ENCODE data around the gene GIGYF2.
"Not testable (repeated sequence)": the region's sequence is repeated elsewhere in the genome, so short reads cannot be mapped to it uniquely, and the experiment has no call there.

GIGYF2 gene

DNA sequence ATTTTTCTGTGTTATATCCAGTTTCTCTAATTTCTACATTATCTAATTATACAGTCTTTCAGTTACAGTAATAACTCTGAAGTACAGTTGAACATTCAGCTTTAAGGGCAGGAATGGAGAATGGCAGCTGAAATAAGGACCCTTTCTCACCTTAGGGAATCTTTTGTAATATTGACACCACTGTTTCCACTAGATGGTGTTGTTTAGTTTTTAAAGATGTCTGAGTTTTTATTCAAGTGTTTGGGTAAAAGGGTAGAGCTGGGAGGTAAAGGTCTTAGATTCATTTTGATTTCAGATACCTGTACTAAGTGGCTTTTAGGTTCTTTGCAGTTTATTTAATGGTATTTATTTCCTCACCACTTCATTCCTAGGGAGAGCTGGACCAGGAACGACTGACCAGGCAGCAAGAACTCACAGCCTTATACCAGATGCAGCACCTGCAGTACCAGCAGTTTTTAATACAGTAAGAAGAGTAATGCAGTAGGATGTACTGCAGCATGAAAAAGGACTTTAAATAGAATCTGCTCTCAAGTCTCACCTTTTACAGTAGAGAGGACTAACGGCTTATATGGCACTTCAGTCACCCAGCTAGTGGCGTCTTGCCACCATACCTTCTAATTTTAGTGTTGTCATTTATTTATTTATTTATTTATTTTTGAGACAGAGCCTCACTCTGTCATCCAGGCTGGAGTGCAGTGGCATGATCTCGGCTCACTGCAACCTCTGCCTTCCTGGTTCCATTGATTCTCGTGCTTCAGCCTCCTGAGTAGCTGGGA is 112.4 kb downstream of the GIGYF2 start:
- DNase-seq (ENCODE audit: low spot score) = no peak

DNA sequence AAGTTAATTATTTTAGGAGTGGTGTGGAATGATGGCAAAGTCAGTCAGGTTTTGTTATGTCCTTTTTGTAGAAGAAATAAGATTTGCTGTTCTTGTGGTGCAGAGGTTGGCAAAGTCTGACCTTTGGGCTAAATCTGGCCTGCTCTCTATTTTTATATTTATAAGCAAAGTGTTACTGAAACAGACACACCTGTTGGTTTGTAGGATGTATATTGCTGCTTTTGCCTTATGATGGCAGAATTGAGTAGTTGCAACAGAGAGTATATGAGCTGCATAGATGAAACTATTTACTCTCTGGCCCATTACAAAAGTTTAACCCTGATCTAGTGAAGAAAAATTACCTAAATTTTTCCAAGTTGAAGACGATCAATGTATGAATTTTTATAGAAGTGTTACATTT is 113.3 kb downstream of the GIGYF2 start:
- no peak for DNase-seq (ENCODE audit: low spot score)

DNA sequence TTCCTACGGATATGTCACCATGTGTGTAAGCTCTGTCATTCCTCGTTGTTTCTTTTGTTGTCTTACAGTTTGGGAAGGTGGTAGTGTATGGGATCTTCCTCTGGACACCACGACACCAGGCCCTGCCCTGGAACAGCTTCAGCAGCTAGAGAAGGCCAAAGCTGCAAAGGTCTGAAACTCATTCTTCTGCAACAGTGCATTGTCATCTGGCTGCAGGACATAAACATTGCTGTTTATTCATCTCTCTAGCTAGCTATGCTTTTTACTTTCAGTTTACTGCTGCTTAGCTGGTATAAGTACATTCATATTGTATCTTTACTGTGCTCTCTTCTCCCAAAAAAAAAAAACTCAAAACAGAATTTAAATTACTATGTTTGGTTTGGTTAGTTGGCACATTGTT is 118.4 kb downstream of the GIGYF2 start:
- DNase-seq (ENCODE audit: low spot score) = no peak

DNA sequence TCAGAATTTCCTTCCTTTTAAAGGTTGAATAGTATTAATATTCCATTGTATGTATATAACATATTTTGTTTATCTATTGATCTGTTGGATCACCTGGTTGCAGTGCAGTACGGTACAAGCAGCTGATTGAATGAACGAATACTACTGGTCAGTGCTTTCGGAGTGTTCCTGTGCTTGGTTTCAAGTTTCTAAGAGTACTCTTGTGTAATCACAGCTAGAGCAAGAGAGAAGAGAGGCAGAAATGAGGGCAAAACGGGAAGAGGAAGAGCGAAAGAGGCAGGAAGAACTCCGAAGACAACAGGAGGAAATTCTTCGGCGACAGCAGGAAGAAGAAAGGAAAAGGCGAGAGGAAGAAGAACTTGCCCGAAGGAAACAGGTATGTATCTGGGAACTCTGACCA is 119.5 kb downstream of the GIGYF2 start:
- DNase-seq (ENCODE audit: low spot score) = no peak

DNA sequence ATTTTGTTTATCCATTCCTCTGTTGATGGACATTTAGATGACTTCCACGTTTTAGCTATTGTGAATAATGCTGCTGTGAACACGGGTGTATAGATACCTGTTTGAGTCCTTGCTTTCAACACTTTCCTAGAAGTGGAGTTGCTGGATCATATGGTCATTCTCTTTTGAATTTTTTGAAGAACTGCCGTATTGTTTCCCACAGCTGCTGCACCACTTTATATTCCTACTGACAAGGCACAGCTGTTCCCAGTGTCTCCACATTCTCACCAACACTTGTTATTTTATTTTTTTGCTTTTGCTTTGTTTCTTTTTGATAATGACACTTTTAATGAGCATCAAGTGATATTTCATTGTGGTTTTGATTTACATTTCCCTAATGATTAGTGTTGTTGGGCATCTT is 120.6 kb downstream of the GIGYF2 start:
- DNase-seq (ENCODE audit: low spot score) = no peak

DNA sequence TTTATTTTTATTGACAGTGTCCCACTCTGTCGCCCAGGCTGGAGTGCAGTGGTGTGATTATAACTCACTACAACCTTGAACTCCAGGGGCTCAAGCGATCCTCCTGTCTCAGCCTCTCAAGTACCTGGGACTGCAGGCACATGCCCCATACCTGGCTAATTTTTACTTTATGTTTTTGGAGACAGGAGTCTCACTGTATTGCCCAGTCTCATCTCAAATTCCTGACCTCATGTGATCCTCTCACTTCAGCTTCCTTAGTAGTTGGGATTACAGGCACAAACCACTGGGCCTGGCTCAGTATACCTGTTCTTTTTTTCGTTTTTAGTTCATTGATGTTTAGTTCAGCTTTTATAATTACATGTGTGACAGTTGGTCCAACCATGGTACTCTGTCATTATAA is 132.9 kb downstream of the GIGYF2 start:
- DNase-seq (ENCODE audit: low spot score) = no peak

DNA sequence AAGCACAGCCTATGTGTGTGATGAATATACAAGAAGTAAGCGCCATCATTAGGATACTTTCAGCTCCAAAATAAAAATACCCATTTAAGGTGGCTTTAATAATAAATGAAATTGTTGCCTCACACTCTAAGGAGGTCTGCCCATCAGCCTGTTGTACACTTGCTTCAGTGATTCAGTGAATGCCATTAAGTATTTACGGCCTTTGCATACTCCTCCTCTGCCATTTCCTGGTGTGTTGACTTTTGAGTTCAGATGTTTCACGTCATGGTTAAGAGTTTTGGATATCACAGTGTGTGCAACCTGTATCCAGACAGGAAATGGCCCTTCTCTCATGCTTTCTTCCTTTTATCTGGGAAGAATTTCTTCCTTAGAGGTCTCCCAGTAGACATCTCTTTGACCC is 134.4 kb downstream of the GIGYF2 start:
- no peak for DNase-seq (ENCODE audit: low spot score)

DNA sequence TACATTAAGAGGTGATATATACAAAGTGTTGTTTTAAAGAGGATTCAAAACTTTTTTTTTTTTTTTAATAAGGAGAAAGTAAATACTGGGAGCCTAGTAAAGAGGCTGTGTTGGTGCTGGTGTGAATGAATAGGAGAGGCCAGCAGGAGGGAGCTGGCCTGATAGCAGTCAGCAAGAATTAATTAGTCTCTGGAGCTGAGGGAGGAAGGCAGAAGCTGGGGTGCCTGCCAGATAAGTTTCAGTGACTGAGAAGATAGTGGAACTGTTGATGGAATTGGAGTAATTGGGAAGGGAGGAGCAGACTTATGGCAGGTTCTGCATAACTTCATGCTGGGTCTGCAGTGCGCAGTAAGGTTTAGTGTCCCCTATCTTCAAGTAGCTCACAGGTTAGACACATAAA is 136.7 kb downstream of the GIGYF2 start:
- DNase-seq (ENCODE audit: low spot score) = no peak

DNA sequence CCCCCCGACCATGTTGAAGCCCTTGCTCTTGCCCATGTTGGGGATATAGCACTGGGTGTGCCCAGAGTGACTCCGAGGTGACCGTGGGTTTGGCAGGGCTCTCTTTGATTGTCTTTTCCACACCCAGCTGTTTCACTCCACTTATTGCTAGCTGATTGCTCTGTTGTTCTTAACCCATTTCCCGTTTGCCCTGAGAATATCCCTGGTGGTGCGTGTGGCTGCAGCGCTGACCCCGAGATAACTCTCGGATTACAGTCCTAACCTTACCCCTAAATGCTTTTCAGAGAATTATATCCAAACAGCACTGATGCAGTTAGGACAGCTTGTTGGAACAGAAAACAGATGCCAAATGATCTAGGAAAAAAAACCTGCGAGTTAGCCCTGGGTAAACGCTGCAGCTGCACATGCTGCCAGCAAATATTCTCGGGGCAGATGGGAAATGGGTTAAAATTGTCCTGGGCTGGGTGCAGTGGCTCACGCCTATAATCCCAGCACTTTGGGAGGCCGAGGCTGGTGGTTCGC is 138.6 kb downstream of the GIGYF2 start:
- DNase-seq (ENCODE audit: low spot score) = no peak

DNA sequence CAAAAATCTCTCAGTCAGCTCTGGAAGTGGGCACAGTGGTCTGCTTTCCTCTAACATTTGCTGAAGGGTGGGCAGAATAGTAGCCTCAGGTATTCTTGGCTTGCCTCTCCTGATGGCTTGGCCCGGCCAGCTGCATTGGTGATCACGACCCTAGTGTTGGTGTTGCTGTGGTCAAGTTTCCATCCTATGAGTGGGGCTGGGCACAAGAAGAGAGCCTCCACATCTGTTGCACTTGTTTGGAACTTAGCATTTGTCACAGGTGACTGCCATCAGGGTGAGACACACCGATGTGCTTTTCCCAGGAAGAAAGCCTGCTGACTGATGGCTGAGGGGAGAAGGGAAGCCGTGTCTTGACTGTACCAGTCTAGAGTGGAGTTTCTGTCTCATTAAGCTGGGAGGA is 139.8 kb downstream of the GIGYF2 start:
- DNase-seq (ENCODE audit: low spot score) = no peak

DNA sequence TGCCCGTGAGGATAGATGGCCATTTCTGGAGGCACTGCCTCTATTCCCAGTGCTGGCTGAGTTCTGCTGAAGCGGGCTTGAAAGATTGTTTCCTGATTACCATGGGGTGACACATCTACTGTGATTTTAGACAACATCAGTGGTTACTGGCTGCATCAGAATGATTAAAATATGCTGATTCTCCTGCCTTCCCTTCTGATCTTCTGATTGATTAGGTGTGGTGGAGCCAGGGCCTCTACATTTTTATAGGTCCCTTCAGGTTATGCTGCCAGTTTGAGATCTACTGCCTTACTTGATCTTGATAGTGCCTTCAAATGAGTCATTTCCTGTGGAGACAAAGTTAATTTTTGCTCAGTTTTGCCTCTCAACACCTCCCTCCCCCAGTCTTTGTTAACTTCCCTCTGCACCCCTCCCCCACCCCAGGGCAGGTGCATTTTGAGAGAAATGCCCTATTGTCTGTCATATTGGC is 141.3 kb downstream of the GIGYF2 start:
- DNase-seq (ENCODE audit: low spot score) = no peak

DNA sequence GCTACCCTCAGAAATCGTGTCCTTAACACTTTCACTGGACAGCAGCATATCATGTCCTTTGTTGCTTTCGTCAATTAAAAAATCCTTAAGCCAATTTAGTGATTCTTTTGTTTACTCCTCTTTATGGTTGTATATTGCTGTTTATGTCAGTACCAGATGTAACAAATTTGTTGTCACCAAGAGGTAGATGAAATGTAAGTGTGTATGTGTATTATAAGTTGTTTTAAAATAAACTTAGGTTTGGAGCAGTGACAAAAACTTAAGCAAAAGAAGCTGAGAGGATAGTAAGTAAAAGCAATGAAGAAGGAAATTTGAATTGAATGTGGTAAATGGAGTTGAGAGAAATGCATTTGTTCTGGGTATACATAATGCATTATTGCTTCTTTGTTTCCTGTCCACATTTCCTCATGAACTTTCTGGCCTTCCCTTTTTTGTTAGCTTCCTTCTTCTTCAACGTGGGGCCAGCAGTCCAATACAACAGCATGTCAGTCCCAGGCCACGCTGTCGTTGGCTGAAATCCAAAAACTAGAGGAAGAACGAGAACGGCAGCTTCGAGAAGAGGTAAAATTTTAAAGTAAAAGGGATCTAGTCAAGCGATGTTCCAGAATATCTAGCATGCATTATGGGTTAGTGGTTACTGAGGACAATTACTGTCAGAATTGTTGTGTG is 142.4 kb downstream of the GIGYF2 start:
- no peak for DNase-seq (ENCODE audit: low spot score)

DNA sequence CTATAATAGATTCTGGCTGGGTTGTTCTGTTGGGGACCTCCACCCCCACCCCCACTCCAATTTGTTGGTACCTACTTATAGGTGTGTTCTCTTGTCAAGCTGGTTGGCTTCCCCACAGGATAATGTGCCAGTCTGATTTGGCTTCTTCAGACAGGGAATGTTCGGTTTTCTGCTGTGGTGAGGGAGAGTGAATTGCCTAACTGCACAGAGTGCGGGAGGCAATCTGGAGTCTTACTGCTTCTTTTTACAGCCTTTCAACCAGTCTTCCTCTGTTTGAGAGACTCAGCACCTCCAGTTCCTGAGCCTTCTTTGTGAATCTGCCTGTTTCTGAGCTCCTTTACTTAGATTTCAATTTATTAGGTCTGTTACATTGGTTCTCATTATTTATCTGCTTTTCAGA is 145.6 kb downstream of the GIGYF2 start:
- DNase-seq (ENCODE audit: low spot score) = no peak

DNA sequence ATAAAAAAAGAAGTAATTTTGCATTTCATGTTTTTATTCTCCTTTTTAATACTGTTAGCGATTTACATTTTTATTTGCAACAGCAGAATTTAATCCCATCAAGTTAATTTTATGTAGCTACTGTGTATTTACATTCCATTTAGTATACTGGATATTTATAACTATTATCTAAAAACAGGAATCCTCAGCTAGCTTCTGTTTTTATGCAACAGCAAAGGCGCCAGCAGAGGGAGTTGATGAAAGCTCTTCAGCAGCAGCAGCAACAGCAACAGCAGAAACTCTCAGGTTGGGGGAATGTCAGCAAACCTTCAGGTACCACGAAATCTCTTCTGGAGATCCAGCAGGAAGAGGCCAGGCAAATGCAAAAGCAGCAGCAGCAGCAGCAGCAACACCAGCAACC is 146.7 kb downstream of the GIGYF2 start:
- DNase-seq (ENCODE audit: low spot score) = no peak

DNA sequence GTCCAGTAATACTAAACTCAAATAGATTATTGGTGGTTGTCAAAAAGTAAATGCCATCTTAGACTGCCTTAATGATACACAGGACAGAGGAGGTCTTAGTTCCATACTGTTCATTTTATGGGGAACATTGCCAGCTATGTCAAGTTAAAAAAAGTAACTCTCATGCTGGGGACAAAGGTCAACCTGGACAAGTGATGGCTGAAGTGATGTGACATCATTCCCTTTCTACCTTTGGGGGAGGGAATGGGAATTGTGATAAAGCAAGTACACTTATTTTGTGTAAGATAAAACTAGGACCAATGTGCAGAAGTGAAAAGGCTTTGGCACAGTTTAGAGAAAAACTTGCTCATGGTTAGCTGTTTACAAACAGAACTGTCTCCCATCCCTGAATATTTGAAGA is 148.9 kb downstream of the GIGYF2 start:
- no peak for DNase-seq (ENCODE audit: low spot score)

DNA sequence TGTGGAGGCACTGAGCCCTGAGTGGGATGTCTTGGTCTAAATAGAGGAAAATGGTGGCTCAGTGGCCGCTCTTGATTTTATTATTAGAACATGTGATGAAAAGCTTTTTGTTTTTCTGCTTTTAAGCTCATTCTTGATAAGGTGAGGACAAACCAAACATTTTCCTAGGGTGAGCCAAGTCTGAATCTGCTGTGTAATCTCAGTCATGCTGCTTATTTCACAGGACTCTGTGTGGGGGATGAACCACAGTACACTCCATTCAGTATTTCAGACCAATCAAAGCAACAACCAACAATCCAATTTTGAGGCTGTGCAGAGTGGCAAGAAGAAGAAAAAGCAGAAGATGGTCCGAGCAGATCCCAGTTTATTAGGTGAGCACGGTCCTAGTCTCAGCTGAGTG is 152.9 kb downstream of the GIGYF2 start:
- no peak for DNase-seq (ENCODE audit: low spot score)

DNA sequence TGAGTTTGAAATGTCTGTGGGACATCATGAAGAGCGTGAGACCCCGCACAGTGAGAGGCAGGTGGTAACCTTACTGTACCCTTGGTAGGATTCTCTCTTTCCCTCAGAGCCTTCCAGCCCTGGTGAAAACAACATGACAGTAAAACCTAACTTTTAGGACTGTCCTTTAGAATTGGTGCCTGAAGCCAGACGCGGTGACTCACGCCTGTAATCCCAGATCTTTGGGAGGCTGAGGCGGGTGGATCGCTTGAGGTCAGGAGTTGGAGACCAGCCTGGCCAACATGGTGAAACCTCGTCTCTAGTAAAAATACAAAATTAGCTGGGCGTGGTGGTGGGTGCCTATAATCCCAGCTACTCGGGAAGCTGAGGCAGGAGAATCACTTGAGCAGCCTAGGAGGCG is 154.9 kb downstream of the GIGYF2 start:
- DNase-seq (ENCODE audit: low spot score) = not testable (repeated sequence)

DNA sequence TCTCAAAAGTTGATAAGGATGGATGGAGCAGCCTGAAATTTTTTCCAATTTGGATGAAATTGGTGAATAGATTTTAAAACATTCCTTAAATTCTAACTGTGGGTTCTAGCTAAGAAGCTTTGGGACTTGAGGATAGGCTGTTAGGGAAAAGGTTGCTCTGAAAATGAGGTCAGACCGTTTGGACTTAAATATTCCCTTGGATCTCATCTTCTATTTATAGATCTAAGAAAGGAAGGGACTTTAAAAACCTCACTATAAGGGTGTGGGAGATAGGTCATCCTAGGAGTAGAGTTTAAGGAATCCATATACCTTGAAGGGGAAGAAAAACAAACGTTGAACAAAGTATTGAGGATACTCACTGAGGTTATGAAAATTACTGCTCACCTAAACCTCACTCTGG is 155.5 kb downstream of the GIGYF2 start:
- DNase-seq (ENCODE audit: low spot score) = no peak

DNA sequence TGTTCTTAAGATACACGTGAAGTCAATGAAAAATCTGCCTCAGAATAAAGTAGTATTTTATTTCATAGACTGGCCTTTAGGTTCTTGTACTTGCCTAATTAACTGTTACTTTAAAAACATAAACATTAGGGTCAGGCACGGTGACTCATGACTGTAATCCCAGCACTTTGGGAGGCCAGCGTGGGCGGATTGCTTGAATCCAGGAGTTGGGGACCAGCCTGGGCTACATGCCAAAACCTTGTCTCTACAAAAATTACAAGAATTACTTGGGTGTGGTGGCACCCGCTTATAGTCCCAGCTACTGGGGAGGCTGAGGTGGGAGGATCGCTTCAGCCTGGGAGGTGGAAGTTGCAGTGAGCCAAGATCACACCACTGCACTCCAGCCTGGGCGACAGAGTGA is 157.0 kb downstream of the GIGYF2 start:
- DNase-seq (ENCODE audit: low spot score) = no peak

DNA sequence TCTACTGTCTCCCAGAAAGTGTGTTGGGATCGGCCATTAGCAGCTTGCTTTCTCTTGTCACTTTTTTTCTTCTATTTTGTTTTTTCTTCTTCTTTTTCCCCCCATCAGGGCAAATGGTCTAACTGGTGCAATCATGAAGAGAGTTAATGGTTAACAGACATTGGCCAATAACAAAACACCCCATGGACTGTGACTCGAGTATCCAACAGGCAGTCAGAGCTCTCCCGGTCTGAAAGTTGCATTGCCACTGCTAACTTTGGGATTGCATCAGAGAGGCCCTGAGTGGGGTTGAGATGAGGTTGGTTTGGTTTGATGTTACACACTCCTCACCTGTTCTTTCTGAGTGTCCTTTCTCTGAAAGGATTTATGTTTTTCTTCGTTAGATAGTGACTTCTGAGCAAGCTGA is 160.0 kb downstream of the GIGYF2 start:
- no peak for DNase-seq (ENCODE audit: low spot score)

DNA sequence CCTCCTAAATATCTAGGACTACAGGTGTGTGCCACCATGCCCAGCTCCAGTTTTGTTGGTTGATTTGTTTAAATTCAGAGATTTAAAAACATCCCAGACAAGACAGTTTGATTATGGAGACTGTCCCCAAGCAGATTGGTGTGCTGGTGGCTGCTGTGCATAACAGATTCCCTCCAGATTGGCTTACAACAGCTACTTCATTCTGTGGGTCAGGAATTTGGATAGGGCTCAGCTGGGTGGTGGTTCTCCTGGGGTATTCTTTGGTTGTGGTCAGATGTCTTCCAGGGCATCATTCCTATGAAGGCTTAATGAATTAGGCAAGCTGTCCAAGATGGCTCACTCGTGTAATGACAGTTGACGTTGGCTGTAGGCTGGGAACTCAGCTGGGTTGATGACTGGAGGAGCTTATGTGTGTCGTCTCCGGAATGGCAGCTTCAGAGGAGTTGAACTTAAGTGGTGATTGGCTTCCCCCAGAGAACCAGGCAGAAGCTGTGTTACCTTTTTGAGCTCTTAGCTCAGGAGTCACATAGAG is 162.3 kb downstream of the GIGYF2 start:
- no peak for DNase-seq (ENCODE audit: low spot score)

DNA sequence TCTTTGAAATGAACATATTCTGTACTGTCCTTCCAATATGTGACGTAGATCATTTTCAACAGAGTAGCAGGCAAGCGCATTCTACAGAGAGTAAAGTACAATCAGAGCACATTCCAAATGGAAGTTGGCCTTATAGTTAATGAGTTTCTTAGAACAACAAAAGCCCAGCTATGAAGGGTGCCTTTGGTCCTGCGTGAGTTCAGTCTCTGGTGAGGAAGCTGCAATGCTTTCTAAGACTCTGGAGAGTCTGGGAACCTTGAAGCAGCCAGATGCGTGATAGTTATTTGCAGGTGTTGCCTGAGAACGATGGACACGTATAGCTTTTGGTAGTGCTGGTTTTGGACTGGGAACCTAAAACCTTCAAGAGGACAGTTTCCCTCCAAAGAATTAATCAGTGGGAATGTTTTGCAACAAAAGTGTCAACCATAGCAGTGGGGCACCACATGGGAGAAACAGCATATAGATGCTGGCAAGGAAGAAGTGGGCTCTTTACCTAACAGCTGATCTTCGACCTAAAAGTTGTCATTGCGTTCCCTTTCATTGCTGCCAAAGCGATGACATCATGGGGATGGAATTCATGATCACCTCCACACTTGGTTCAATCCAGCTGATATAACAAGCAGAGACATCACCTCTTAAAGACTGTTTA is 163.6 kb downstream of the GIGYF2 start:
- DNase-seq (ENCODE audit: low spot score) = no peak

DNA sequence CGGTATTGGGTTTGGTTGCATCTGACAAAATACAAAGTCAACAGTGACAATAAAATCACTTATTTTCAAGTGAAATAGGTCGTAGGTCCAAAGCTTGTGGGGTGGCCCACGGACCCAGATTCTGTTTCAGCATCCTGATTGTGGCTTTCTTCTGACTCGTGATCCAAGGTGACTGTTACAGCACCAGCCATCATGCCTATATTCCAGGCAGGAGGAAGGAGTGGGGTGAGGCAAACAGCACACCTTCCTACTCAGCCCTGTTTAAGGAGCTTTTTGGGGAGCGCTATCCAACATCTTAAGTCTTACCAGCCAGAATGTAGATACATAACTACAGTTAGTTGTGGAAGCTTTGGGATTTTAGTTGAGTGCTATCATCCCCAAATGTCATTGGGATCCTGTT is 164.2 kb downstream of the GIGYF2 start:
- no peak for DNase-seq (ENCODE audit: low spot score)
